ENCODE results near the gene CEBPA. TPM values are rescaled to one million over a fixed set of nuclear protein-coding genes. Genes with fewer than 3 reads are reported as not detected.

Gene CEBPA
- total RNA-seq (2022; extraction: Qiagen RNA extraction) = 6.1 to 9.8 TPM (median 8.2 TPM) in 5 replicates

GRCh38 chr19:33302175-33302973, at the start of gene CEBPA:
Gene CEBPA, minus strand, starts transcription at chr19:33302534. Its CDS starts 120 bp downstream, at chr19:33302414.

Other genes starting within 250 kb of the CEBPA start
- 40.4 to 53.6 TPM (median 46.2 TPM) in 5 replicates for gene RHPN2, start 237.6 kb downstream of the CEBPA start, total RNA-seq (2022; extraction: Qiagen RNA extraction)
- gene GPATCH1, start 221.4 kb downstream of the CEBPA start, total RNA-seq (2022; extraction: Qiagen RNA extraction) = 12.8 to 15.2 TPM (median 13.4 TPM) in 5 replicates
- 0.16 TPM in 1 of 5 replicates, not detected in the others for gene WDR88, start 170.4 kb downstream of the CEBPA start, total RNA-seq (2022; extraction: Qiagen RNA extraction)
- 34.3 to 52.9 TPM (median 50.7 TPM) in 5 replicates for gene LRP3, start 108.2 kb downstream of the CEBPA start, total RNA-seq (2022; extraction: Qiagen RNA extraction)
- gene SLC7A10, start 76.7 kb downstream of the CEBPA start, total RNA-seq (2022; extraction: Qiagen RNA extraction) = 0.08 to 0.15 TPM in 2 of 5 replicates, not detected in the others
- 36.9 to 44.1 TPM (median 40.5 TPM) in 5 replicates for gene CEBPG, start 71.2 kb upstream of the CEBPA start, total RNA-seq (2022; extraction: Qiagen RNA extraction)
- gene PEPD, start 219.3 kb upstream of the CEBPA start, total RNA-seq (2022; extraction: Qiagen RNA extraction) = 113 to 122 TPM (median 119 TPM) in 5 replicates

Measured in A549 treated with Hydrocortisone at 1 μM for 4 hours (cell line).